GM21390 (cell line): ENCODE measurements around the gene IRX4.

Source experiments
- ATAC-seq: cut with Tn5 transposase; IDR thresholded peaks from one replicate; pipeline ENCODE4 v1.9.1; 2021; ENCODE audit not compliant: unreplicated experiment

Gene IRX4

GRCh38 chr5:1882337-1883119, at the start of gene IRX4:
Gene IRX4, minus strand, starts transcription at chr5:1882925. Its CDS starts 278 bp downstream, at chr5:1882647.
- no peak for ATAC-seq

- no peak for ATAC-seq
Measured at GRCh38 chr5:1931604-1932231, 49.0 kb upstream of the IRX4 start.

GRCh38 chr5:1930880-1931603, 48.3 kb upstream of the IRX4 start:
- ATAC-seq, result no peak

GRCh38 chr5:1930501-1930879, 47.8 kb upstream of the IRX4 start:
- no peak for ATAC-seq

GRCh38 chr5:1929108-1929991, 46.6 kb upstream of the IRX4 start:
- no peak for ATAC-seq

- no peak for ATAC-seq
Measured at GRCh38 chr5:1926471-1927341, 44.0 kb upstream of the IRX4 start.

- ATAC-seq, result no peak
Measured at GRCh38 chr5:1926071-1926440, 43.3 kb upstream of the IRX4 start.

GRCh38 chr5:1925111-1926070, 42.7 kb upstream of the IRX4 start:
- no peak for ATAC-seq

- no peak for ATAC-seq
Measured at GRCh38 chr5:1923766-1924165, 41.0 kb upstream of the IRX4 start.

GRCh38 chr5:1923341-1923740, 40.6 kb upstream of the IRX4 start:
- ATAC-seq, result no peak

GRCh38 chr5:1921711-1922110, 39.0 kb upstream of the IRX4 start:
- ATAC-seq, result no peak

GRCh38 chr5:1919750-1920149, 37.0 kb upstream of the IRX4 start:
- no peak for ATAC-seq

GRCh38 chr5:1919209-1919566, 36.5 kb upstream of the IRX4 start:
- ATAC-seq, result no peak

GRCh38 chr5:1918488-1919208, 35.9 kb upstream of the IRX4 start:
- no peak for ATAC-seq

- no peak for ATAC-seq
Measured at GRCh38 chr5:1917830-1918487, 35.2 kb upstream of the IRX4 start.

GRCh38 chr5:1916041-1917001, 33.6 kb upstream of the IRX4 start:
- ATAC-seq, result no peak

GRCh38 chr5:1915316-1915715, 32.6 kb upstream of the IRX4 start:
- ATAC-seq, result no peak
